T follicular helper cell (primary cell): ENCODE results near the gene TNNC1.
A peak's percentile ranks its signal among the peaks of the same experiment; 100 is the strongest.

Source experiments
- DNase-seq: peaks from one replicate; pipeline ENCODE4 v3.0.0-alpha.2; 2020; ENCODE audit warnings: low read depth

The TNNC1 gene

GRCh38 chr3:52432225-52432624, 21.6 kb downstream of the TNNC1 start:
- no peak for DNase-seq

GRCh38 chr3:52431459-52432223, 22.2 kb downstream of the TNNC1 start:
- DNase-seq, result no peak

- no peak for DNase-seq
Measured at GRCh38 chr3:52430416-52430810, 23.4 kb downstream of the TNNC1 start.

GRCh38 chr3:52429779-52430415, 23.9 kb downstream of the TNNC1 start:
- no peak for DNase-seq

GRCh38 chr3:52429031-52429430, 24.8 kb downstream of the TNNC1 start:
- no peak for DNase-seq

- peak; percentile 15 for DNase-seq
Measured at GRCh38 chr3:52428151-52429005, 25.5 kb downstream of the TNNC1 start.

- no peak for DNase-seq
Measured at GRCh38 chr3:52423173-52423572, 30.7 kb downstream of the TNNC1 start.

GRCh38 chr3:52422669-52423068, 31.2 kb downstream of the TNNC1 start:
- DNase-seq, result no peak

- no peak for DNase-seq
Measured at GRCh38 chr3:52420388-52420787, 33.5 kb downstream of the TNNC1 start.

- DNase-seq, result no peak
Measured at GRCh38 chr3:52415800-52416199, 38.0 kb downstream of the TNNC1 start.

- no peak for DNase-seq
Measured at GRCh38 chr3:52408466-52408865, 45.4 kb downstream of the TNNC1 start.

- no peak for DNase-seq
Measured at GRCh38 chr3:52407779-52408178, 46.1 kb downstream of the TNNC1 start.

- no peak for DNase-seq
Measured at GRCh38 chr3:52406791-52407510, 46.9 kb downstream of the TNNC1 start.

- DNase-seq, result no peak
Measured at GRCh38 chr3:52406231-52406661, 47.6 kb downstream of the TNNC1 start.

- no peak for DNase-seq
Measured at GRCh38 chr3:52405601-52406110, 48.2 kb downstream of the TNNC1 start.

GRCh38 chr3:52405066-52405465, 48.8 kb downstream of the TNNC1 start:
- DNase-seq, result no peak

- DNase-seq, result no peak
Measured at GRCh38 chr3:52404391-52404790, 49.5 kb downstream of the TNNC1 start.

- no peak for DNase-seq
Measured at GRCh38 chr3:52403955-52404354, 49.9 kb downstream of the TNNC1 start.

GRCh38 chr3:52403271-52403841, 50.5 kb downstream of the TNNC1 start:
- DNase-seq, result no peak

- DNase-seq, result no peak
Measured at GRCh38 chr3:52402706-52403270, 51.1 kb downstream of the TNNC1 start.

GRCh38 chr3:52402101-52402521, 51.7 kb downstream of the TNNC1 start:
- no peak for DNase-seq
